Mesendoderm (in vitro differentiated cells): ENCODE measurements around the gene LMTK2.

Experiments used
- DNase-seq: peaks from one replicate; pipeline ENCODE4 v3.0.0; 2013
- H2AK5ac ChIP-seq: 2 replicates; pipeline ENCODE4 v1.6.1; 2013; ENCODE audit warnings: low read length, inconsistent platforms
- H2BK120ac ChIP-seq: 2 replicates; pipeline ENCODE4 v1.6.1; 2013; ENCODE audit warnings: low read depth, mild to moderate bottlenecking, low read length, moderate library complexity, mixed read lengths
- H2BK15ac ChIP-seq: replicated peaks from 2 replicates; pipeline ENCODE4 v1.6.1; 2013; ENCODE audit warnings: low read depth, mild to moderate bottlenecking, moderate library complexity
- H2BK5ac ChIP-seq: 2 replicates; pipeline ENCODE4 v1.6.1; 2013; ENCODE audit warnings: low read length, inconsistent platforms
- H3K18ac ChIP-seq: 2 replicates; pipeline ENCODE4 v1.6.1; 2013; ENCODE audit warnings: mild to moderate bottlenecking, low read length, mixed read lengths
- H3K23ac ChIP-seq: one replicate; pipeline ENCODE4 v1.6.1; 2013; ENCODE audit warnings: low read length
- H3K27ac ChIP-seq: 2 replicates; pipeline ENCODE4 v1.5.1; 2013; ENCODE audit warnings: low read depth, mild to moderate bottlenecking, inconsistent platforms, low read length, moderate library complexity
- H3K27me3 ChIP-seq: 2 replicates; pipeline ENCODE4 v1.6.1; 2013; ENCODE audit warnings: low read length, control low read depth, mild to moderate bottlenecking, inconsistent platforms; ENCODE audit not compliant: insufficient read depth, poor library complexity
- H3K36me3 ChIP-seq: 2 replicates; pipeline ENCODE4 v1.6.1; 2013; ENCODE audit warnings: low read length, inconsistent platforms; ENCODE audit not compliant: control insufficient read depth, insufficient read depth
- H3K4ac ChIP-seq: one replicate; pipeline ENCODE4 v1.6.1; 2013; ENCODE audit warnings: low read depth, mild to moderate bottlenecking, low read length, moderate library complexity
- H3K4me1 ChIP-seq: 2 replicates; pipeline ENCODE4 v1.6.1; 2013; ENCODE audit warnings: low read depth, low read length, inconsistent platforms; ENCODE audit not compliant: control insufficient read depth
- H3K4me2 ChIP-seq: 2 replicates; pipeline ENCODE4 v1.6.1; 2013; ENCODE audit warnings: low read length
- H3K4me3 ChIP-seq: 2 replicates; pipeline ENCODE4 v1.5.1; 2013; ENCODE audit warnings: mild to moderate bottlenecking, low read length
- H3K56ac ChIP-seq: one replicate; pipeline ENCODE4 v1.6.1; 2013; ENCODE audit warnings: low read length
- H3K79me1 ChIP-seq: 2 replicates; pipeline ENCODE4 v1.6.1; 2013; ENCODE audit warnings: low read length, inconsistent platforms
- H3K79me2 ChIP-seq: 2 replicates; pipeline ENCODE4 v1.6.1; 2013; ENCODE audit warnings: mild to moderate bottlenecking, low read length; ENCODE audit not compliant: control insufficient read depth, insufficient read depth
- H3K9ac ChIP-seq: 2 replicates; pipeline ENCODE4 v1.6.1; 2013; ENCODE audit warnings: low read length, inconsistent platforms
- H4K5ac ChIP-seq: one replicate; pipeline ENCODE4 v1.6.1; 2013; ENCODE audit warnings: low read length
- H4K8ac ChIP-seq: one replicate; pipeline ENCODE4 v1.6.1; 2013; ENCODE audit warnings: low read depth, mild to moderate bottlenecking, control low read depth, low read length, moderate library complexity
- WGBS: extraction: QIAGEN DNeasy Blood & Tissue Kit; methylation state at CpG from one replicate; pipeline ENCODE4 v1.1.7; 2013; ENCODE audit warnings: low lambda C conversion rate, missing lambda C conversion rate; ENCODE audit not compliant: insufficient coverage; ENCODE audit errors: extremely low coverage; 5-methylcytosine and 5-hydroxymethylcytosine counted together

LMTK2 gene

GRCh38 chr7:98187138-98187502 lies 80.5 kb downstream of the LMTK2 start:
- no peak overlapping the region for H3K56ac ChIP-seq
- H3K27ac ChIP-seq = no peak overlapping the region
- no peak overlapping the region for H2AK5ac ChIP-seq
- H3K79me1 ChIP-seq = no peaks in the 10 kb centered on the region
- no peak overlapping the region for H2BK5ac ChIP-seq
- H4K5ac ChIP-seq = no peak overlapping the region
- H3K4me3 ChIP-seq = no peak overlapping the region
- H3K9ac ChIP-seq = no peak overlapping the region
- H3K4me1 ChIP-seq = no peaks in the 10 kb centered on the region
- no peaks in the 10 kb centered on the region for H3K27me3 ChIP-seq
- no peak overlapping the region for H2BK15ac ChIP-seq
- H3K4me2 ChIP-seq = no peak overlapping the region
- no CpG with 5 or more reads among the region's 1 CpG for WGBS
- H3K4ac ChIP-seq = no peak overlapping the region
- no peak overlapping the region for H3K23ac ChIP-seq
- DNase-seq = no peak
- no peaks in the 10 kb centered on the region for H3K79me2 ChIP-seq
- no peak overlapping the region for H2BK120ac ChIP-seq
- H3K18ac ChIP-seq = no peak overlapping the region
- H3K36me3 ChIP-seq = no peaks in the 10 kb centered on the region
- H4K8ac ChIP-seq = no peak overlapping the region

GRCh38 chr7:98189559-98189958 lies 82.9 kb downstream of the LMTK2 start:
- Histone ChIP-seq H3K18ac (no peak overlapping the region), H3K4me3 (no peak overlapping the region), H2BK5ac (no peak overlapping the region), H3K4me2 (no peak overlapping the region), H3K27me3 (no peaks in the 10 kb centered on the region), H3K36me3 (no peaks in the 10 kb centered on the region), H4K5ac (no peak overlapping the region), H3K79me1 (no peaks in the 10 kb centered on the region), H3K9ac (no peak overlapping the region), H3K79me2 (no peaks in the 10 kb centered on the region), H2BK15ac (no peak overlapping the region), H3K4ac (no peak overlapping the region), H4K8ac (no peak overlapping the region), H3K27ac (no peak overlapping the region), H3K4me1 (no peaks in the 10 kb centered on the region), H2BK120ac (no peak overlapping the region), H3K56ac (no peak overlapping the region), H3K23ac (no peak overlapping the region), H2AK5ac (no peak overlapping the region)
- no peak for DNase-seq
- no CpG with 5 or more reads among the region's 11 CpGs for WGBS

DNA sequence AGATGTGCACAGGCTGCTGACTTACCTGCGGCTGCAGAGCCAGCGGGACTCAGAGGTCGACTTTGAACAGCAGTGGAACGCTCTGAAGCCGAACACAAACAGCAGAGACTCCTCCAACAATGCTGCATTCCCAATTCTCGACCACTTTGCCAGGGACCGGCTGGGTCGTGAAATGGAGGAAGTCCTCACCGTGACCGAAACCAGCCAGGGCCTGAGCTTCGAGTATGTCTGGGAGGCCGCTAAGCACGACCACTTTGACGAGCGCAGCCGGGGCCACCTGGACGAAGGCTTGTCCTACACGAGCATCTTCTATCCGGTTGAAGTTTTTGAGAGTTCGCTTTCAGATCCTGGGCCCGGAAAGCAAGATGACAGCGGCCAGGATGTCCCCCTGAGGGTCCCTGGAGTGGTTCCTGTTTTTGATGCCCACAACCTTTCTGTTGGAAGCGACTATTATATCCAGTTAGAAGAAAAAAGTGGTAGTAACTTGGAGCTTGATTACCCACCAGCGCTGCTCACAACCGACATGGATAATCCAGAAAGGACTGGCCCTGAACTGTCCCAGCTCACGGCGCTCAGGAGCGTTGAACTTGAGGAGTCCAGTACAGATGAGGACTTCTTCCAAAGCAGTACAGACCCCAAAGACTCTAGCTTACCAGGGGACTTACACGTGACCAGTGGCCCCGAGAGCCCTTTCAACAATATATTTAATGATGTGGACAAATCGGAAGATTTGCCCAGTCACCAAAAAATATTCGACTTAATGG lies 85.2 kb downstream of the LMTK2 start:
- Histone ChIP-seq H3K4ac (no peak overlapping the region), H3K27ac (no peak overlapping the region), H4K5ac (no peak overlapping the region), H3K36me3 (no peaks in the 10 kb centered on the region), H3K4me3 (no peak overlapping the region), H2BK15ac (no peak overlapping the region), H2BK120ac (no peak overlapping the region), H2AK5ac (no peak overlapping the region), H3K4me2 (no peak overlapping the region), H3K23ac (no peak overlapping the region), H4K8ac (no peak overlapping the region), H3K4me1 (no peaks in the 10 kb centered on the region), H3K79me1 (peaks cover 3% of the 10 kb centered on the region), H2BK5ac (no peak overlapping the region), H3K9ac (no peak overlapping the region), H3K18ac (no peak overlapping the region), H3K56ac (no peak overlapping the region), H3K27me3 (no peaks in the 10 kb centered on the region), H3K79me2 (no peaks in the 10 kb centered on the region)
- WGBS = no CpG with 5 or more reads among the region's 32 CpGs
- no peak for DNase-seq

DNA sequence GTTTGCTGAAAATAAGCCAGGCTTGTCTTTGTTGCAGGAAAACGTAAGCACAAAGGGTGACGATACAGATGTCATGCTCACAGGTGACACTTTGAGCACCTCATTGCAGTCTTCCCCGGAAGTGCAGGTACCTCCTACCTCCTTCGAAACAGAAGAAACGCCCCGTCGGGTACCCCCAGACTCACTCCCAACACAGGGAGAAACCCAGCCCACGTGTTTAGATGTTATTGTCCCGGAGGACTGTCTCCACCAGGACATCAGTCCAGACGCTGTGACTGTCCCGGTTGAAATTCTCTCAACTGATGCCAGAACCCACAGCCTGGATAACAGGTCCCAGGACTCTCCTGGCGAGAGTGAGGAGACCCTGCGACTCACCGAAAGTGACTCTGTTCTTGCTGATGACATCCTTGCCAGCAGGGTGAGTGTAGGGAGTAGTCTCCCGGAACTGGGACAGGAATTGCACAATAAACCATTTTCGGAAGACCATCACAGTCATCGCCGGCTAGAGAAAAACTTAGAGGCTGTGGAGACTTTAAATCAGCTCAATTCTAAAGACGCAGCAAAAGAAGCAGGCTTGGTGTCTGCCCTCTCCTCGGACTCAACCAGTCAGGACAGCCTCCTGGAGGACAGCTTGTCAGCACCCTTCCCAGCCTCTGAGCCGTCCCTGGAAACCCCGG lies 86.3 kb downstream of the LMTK2 start:
- H3K36me3 ChIP-seq = no peaks in the 10 kb centered on the region
- no peak overlapping the region for H3K56ac ChIP-seq
- H4K8ac ChIP-seq = no peak overlapping the region
- H3K23ac ChIP-seq = no peak overlapping the region
- no peak overlapping the region for H2BK120ac ChIP-seq
- WGBS = no CpG with 5 or more reads among the region's 22 CpGs
- no peak overlapping the region for H3K4me2 ChIP-seq
- no peak overlapping the region for H4K5ac ChIP-seq
- H2BK5ac ChIP-seq = no peak overlapping the region
- H2AK5ac ChIP-seq = no peak overlapping the region
- no peak overlapping the region for H3K27ac ChIP-seq
- no peak for DNase-seq
- no peak overlapping the region for H3K9ac ChIP-seq
- no peak overlapping the region for H3K18ac ChIP-seq
- no peaks in the 10 kb centered on the region for H3K27me3 ChIP-seq
- H3K4me3 ChIP-seq = no peak overlapping the region
- peaks cover 4% of the 10 kb centered on the region for H3K79me1 ChIP-seq
- H3K4ac ChIP-seq = no peak overlapping the region
- H2BK15ac ChIP-seq = no peak overlapping the region
- no peaks in the 10 kb centered on the region for H3K79me2 ChIP-seq
- no peaks in the 10 kb centered on the region for H3K4me1 ChIP-seq

- WGBS = no CpG with 5 or more reads among the region's 37 CpGs
- H3K79me2 ChIP-seq = no peaks in the 10 kb centered on the region
Measured at GRCh38 chr7:98193474-98194180, 87.0 kb downstream of the LMTK2 start.

More at GRCh38 chr7:98193474-98194180, 87.0 kb downstream of the LMTK2 start:
- no peak for DNase-seq
- Histone ChIP-seq H3K4ac (no peak overlapping the region), H2AK5ac (no peak overlapping the region), H2BK15ac (no peak overlapping the region), H3K36me3 (no peaks in the 10 kb centered on the region), H2BK120ac (no peak overlapping the region), H3K56ac (no peak overlapping the region), H3K27me3 (no peaks in the 10 kb centered on the region), H3K4me1 (no peaks in the 10 kb centered on the region), H4K5ac (no peak overlapping the region), H3K4me2 (no peak overlapping the region), H2BK5ac (no peak overlapping the region), H4K8ac (no peak overlapping the region), H3K23ac (no peak overlapping the region), H3K79me1 (peaks cover 4% of the 10 kb centered on the region), H3K4me3 (no peak overlapping the region), H3K18ac (no peak overlapping the region), H3K27ac (no peak overlapping the region), H3K9ac (no peak overlapping the region)
